ENCODE data around the gene TMEM163. TPM values are rescaled to one million over a fixed set of nuclear protein-coding genes. Genes with fewer than 3 reads are reported as not detected.

Gene TMEM163
- polyA plus RNA-seq, 3 donors = 0.01 TPM; not detected in 2

GRCh38 chr2:134736167-134736880 is 17.5 kb upstream of the TMEM163 start:
- Histone ChIP-seq H4K20me1 (ENCODE audit: insufficient read depth, low read length) (no peaks in the 10 kb centered on the region), H3K79me2 (ENCODE audit: insufficient read depth, low read length) (no peaks in the 10 kb centered on the region), H3K4me1 (ENCODE audit: control insufficient read depth in 1 of 2, insufficient read depth in 2 of 2, low read length in 2 of 2) (peaks cover 54 to 56% of the 10 kb centered on the region in 2 donors), H2AFZ (ENCODE audit: insufficient read depth, low read depth, low read length, poor library complexity, severe bottlenecking) (no peak overlapping the region), H3K27me3 (ENCODE audit: control insufficient read depth in 2 of 2, insufficient read depth in 2 of 2, low read length in 2 of 2) (no peaks in the 10 kb centered on the region), H3K9me3 (replicated peaks in 1 of 2; ENCODE audit: control insufficient read depth in 1 of 2, insufficient read depth in 1 of 2, low read length in 2 of 2) (no peaks in the 10 kb centered on the region), H3K4me3 (replicated peaks in 1 of 3; ENCODE audit: low read depth in 2 of 3, low read length in 3 of 3) (peak overlapping the region in 1 of 3 experiments; percentile 1), H3K4me2 (replicated peaks; ENCODE audit: extremely low read depth, low read length, poor library complexity, severe bottlenecking) (no peak overlapping the region), H3K27ac (ENCODE audit: low read depth in 1 of 2, low read length in 2 of 2) (peak overlapping the region; percentile 64 to 80), H3K9ac (ENCODE audit: insufficient read depth, low read length, poor library complexity, severe bottlenecking) (no peak overlapping the region), H3K36me3 (replicated peaks in 1 of 2; ENCODE audit: control insufficient read depth in 1 of 2, insufficient read depth in 2 of 2, low read length in 2 of 2) (no peaks in the 10 kb centered on the region)
- intact Hi-C loops (cut with micrococcal nuclease) = loop anchor here in 1 of 2 donors (10.0 kb wide), 1 partner anchor 178 kb away; the partner anchor contains the start of gene CCNT2
- peaks cover 0 to 5% (median 2%) of the 10 kb centered on the region in 3 donors for H3K27me3 Mint-ChIP-seq (ENCODE audit: low read depth in 3 of 3)
- peaks cover 0 to 3% (median 0%) of the 10 kb centered on the region in 7 donors for H3K9me3 Mint-ChIP-seq
- no peak overlapping the region for H3K4me3 Mint-ChIP-seq
- peak; percentile 64 to 94 (median 81) for DNase-seq
- peaks cover 0 to 5% of the 10 kb centered on the region in 2 donors for H3K36me3 Mint-ChIP-seq
- TF ChIP-seq CTCF (IDR thresholded peaks at IDR 0.05) = no peak
- H3K4me1 Mint-ChIP-seq = peaks cover 54% of the 10 kb centered on the region
- WGBS (ENCODE audit: insufficient coverage) = no CpG with 5 or more reads among the region's 3 CpGs
- H3K27ac Mint-ChIP-seq = peak overlapping the region; percentile 86 to 94 (median 93)

GRCh38 chr2:134728163-134728562 is 9.4 kb upstream of the TMEM163 start:
- 89% methylated on average over 1 of the region's 3 CpGs for WGBS (ENCODE audit: insufficient coverage)
- Histone ChIP-seq H3K79me2 (ENCODE audit: insufficient read depth, low read length) (no peaks in the 10 kb centered on the region), H3K27ac (ENCODE audit: low read depth in 1 of 2, low read length in 2 of 2) (no peak overlapping the region), H3K9ac (ENCODE audit: insufficient read depth, low read length, poor library complexity, severe bottlenecking) (no peak overlapping the region), H2AFZ (ENCODE audit: insufficient read depth, low read depth, low read length, poor library complexity, severe bottlenecking) (no peak overlapping the region), H3K36me3 (replicated peaks in 1 of 2; ENCODE audit: control insufficient read depth in 1 of 2, insufficient read depth in 2 of 2, low read length in 2 of 2) (no peaks in the 10 kb centered on the region), H3K4me1 (ENCODE audit: control insufficient read depth in 1 of 2, insufficient read depth in 2 of 2, low read length in 2 of 2) (no peaks in the 10 kb centered on the region), H3K4me2 (replicated peaks; ENCODE audit: extremely low read depth, low read length, poor library complexity, severe bottlenecking) (no peak overlapping the region), H3K4me3 (replicated peaks in 1 of 3; ENCODE audit: low read depth in 2 of 3, low read length in 3 of 3) (no peak overlapping the region), H3K9me3 (replicated peaks in 1 of 2; ENCODE audit: control insufficient read depth in 1 of 2, insufficient read depth in 1 of 2, low read length in 2 of 2) (no peaks in the 10 kb centered on the region), H4K20me1 (ENCODE audit: insufficient read depth, low read length) (no peaks in the 10 kb centered on the region), H3K27me3 (ENCODE audit: control insufficient read depth in 2 of 2, insufficient read depth in 2 of 2, low read length in 2 of 2) (peaks cover 7 to 9% of the 10 kb centered on the region in 2 donors)
- H3K4me3 Mint-ChIP-seq = no peak overlapping the region
- intact Hi-C loops (cut with micrococcal nuclease) = loop anchor here in 1 of 2 donors (10.0 kb wide), 1 partner anchor 47 kb away; no protein-coding TSS in a partner anchor
- no peaks in the 10 kb centered on the region for H3K36me3 Mint-ChIP-seq
- no peak for TF ChIP-seq CTCF (IDR thresholded peaks at IDR 0.05)
- H3K9me3 Mint-ChIP-seq = peaks cover 0 to 3% (median 0%) of the 10 kb centered on the region in 7 donors
- H3K27me3 Mint-ChIP-seq (ENCODE audit: low read depth in 3 of 3) = peaks cover 4 to 9% (median 7%) of the 10 kb centered on the region in 3 donors
- no peak overlapping the region for H3K27ac Mint-ChIP-seq
- H3K4me1 Mint-ChIP-seq = no peaks in the 10 kb centered on the region
- no peak for DNase-seq
